ENCODE measurements around the gene LCE1D. TPM values are rescaled to one million over a fixed set of nuclear protein-coding genes. Genes with fewer than 3 reads are reported as not detected.

The LCE1D gene
- polyA plus RNA-seq (2011; rRNA removed) (not detected in 2 replicates), polyA minus RNA-seq (2011; rRNA and poly(A)+ RNA removed) (not detected in 2 replicates)

- no peaks in the 10 kb centered on the region for H3K36me3 ChIP-seq (ENCODE audit: control insufficient read depth, insufficient read depth, low read length)
- ChIA-PET CTCF (interaction anchor here (0.6 to 0.8 kb wide), 2 partner anchors 18 to 143 kb away, joined by 3 read pairs; no protein-coding TSS in a partner anchor), POLR2A (no interaction called here)
- TF ChIP-seq CTCF (IDR thresholded peaks at IDR 0.05; ENCODE audit: insufficient read depth, low read depth, low read length), result no peak
- DNase-seq (ENCODE audit: low read depth), result no peak
- no peaks in the 10 kb centered on the region for H3K27me3 ChIP-seq (ENCODE audit: control insufficient read depth, insufficient read depth, low read length)
- no peak within 1 kb of the TSS for H3K4me3 ChIP-seq (ENCODE audit: low read depth, low read length)
Observed at GRCh38 chr1:152796421-152796820, at the start of gene LCE1D. LCE1D (plus strand) TSS chr1:152796721; CDS start chr1:152797795, 1,074 bp downstream.

DNA sequence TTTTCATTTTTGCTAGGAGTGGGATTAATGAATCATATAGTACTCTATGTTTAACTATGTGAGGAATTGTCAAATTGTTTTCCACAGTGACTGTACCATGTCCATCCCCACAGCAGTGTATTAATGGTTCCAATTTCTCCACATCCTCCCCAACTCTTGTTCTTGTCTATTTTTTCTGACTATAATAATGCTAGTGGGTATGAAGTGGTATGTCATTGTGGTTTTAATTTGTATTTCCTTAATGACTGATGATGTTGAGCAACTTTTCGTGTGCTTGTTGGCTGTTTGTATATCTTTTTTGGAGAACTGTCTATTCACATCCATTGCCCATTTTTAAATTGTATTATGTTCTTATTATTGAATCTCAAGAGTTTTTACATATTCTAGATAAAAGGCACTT is 48.7 kb upstream of the LCE1D start:
- no peaks in the 10 kb centered on the region for H3K36me3 ChIP-seq (ENCODE audit: control insufficient read depth, insufficient read depth, low read length)
- ChIA-PET POLR2A (no interaction called here), CTCF (no interaction called here)
- no peaks in the 10 kb centered on the region for H3K27me3 ChIP-seq (ENCODE audit: control insufficient read depth, insufficient read depth, low read length)
- H3K4me3 ChIP-seq (ENCODE audit: low read depth, low read length), result no peak overlapping the region
- DNase-seq (ENCODE audit: low read depth), result no peak
- no peak for TF ChIP-seq CTCF (IDR thresholded peaks at IDR 0.05; ENCODE audit: insufficient read depth, low read depth, low read length)

DNA sequence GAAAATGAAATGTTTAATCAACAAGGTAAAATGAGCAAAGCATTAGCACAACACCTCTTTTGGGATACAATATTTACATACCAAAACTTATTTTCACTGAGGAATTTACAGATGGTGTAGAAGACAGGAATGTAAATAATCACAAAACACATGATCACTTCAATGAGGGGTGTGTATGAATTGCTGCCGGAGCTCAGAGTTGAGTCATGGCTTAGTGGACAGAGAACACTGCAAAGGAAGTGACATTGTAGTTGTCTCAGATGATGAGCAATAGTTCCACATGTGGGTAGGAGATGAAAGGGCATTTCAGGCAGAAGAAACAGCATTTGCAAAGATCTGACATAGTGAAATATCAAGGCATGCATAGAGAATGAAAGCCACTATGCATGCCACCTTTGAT is 44.3 kb upstream of the LCE1D start:
- Histone ChIP-seq H3K36me3 (ENCODE audit: control insufficient read depth, insufficient read depth, low read length) (no peaks in the 10 kb centered on the region), H3K4me3 (ENCODE audit: low read depth, low read length) (no peak overlapping the region), H3K27me3 (ENCODE audit: control insufficient read depth, insufficient read depth, low read length) (no peaks in the 10 kb centered on the region)
- no peak for TF ChIP-seq CTCF (IDR thresholded peaks at IDR 0.05; ENCODE audit: insufficient read depth, low read depth, low read length)
- POLR2A ChIA-PET, result no interaction called here
- DNase-seq (ENCODE audit: low read depth), result peak; percentile 39
- CTCF ChIA-PET, result interaction anchor here (1.2 kb wide), 1 partner anchor 25 kb away, joined by 3 read pairs; no protein-coding TSS in a partner anchor

- DNase-seq (ENCODE audit: low read depth), result no peak
- POLR2A ChIA-PET, result no interaction called here
- Histone ChIP-seq H3K27me3 (ENCODE audit: control insufficient read depth, insufficient read depth, low read length) (no peaks in the 10 kb centered on the region), H3K4me3 (ENCODE audit: low read depth, low read length) (no peak overlapping the region), H3K36me3 (ENCODE audit: control insufficient read depth, insufficient read depth, low read length) (no peaks in the 10 kb centered on the region)
- CTCF ChIA-PET, result no interaction called here
- no peak for TF ChIP-seq CTCF (IDR thresholded peaks at IDR 0.05; ENCODE audit: insufficient read depth, low read depth, low read length)
Observed at GRCh38 chr1:152753586-152753985, 42.9 kb upstream of the LCE1D start.

GRCh38 chr1:152756872-152757271 is 39.6 kb upstream of the LCE1D start:
- ChIA-PET POLR2A (no interaction called here), CTCF (interaction anchor here (0.8 kb wide), 1 partner anchor 35 kb away, joined by 3 read pairs; no protein-coding TSS in a partner anchor)
- DNase-seq (ENCODE audit: low read depth), result no peak
- no peak for TF ChIP-seq CTCF (IDR thresholded peaks at IDR 0.05; ENCODE audit: insufficient read depth, low read depth, low read length)
- H3K4me3 ChIP-seq (ENCODE audit: low read depth, low read length), result no peak overlapping the region
- H3K36me3 ChIP-seq (ENCODE audit: control insufficient read depth, insufficient read depth, low read length), result no peaks in the 10 kb centered on the region
- H3K27me3 ChIP-seq (ENCODE audit: control insufficient read depth, insufficient read depth, low read length), result no peaks in the 10 kb centered on the region

Data from BJ (cell line).